Measurements from ENCODE around the gene CXCL12.
A peak's percentile ranks its signal among the peaks of the same experiment; 100 is the strongest.

The CXCL12 gene

DNA sequence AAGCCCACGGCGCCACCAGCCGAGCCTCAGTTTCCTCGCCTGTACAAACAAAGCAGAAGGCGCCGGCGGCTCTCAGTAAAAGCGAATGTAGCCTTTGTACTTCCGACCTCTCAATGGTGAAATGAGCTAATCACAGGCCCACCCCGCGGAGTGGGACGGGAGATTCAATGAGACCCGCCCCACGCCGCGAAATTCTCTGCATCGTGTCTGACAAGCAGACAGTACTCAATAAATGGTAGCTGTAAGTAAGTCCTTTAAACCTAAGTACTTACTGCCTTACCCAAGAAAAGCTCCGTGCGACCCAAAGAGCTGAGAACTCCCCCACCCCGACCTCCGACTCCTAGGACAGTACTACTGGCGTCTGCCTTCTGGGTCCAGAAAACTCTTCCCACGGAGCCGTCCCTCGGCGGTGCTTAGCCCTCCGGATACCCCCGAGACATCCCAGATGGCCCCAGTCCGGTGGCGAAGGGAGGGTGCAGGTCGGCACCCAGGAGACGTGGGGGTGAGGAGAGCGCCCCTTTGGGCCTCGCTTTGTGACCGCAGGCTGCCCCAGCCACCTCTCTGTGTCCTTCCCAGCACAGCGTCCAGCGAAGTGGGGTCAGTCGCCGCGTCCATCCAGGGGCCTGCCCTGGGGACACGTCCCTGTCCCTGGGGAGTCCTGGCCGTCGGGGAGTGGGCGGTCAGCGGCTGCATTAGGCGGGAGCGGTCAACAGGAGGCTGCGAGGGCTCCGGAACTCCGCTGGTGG is 972 bp upstream of the CXCL12 start:
- TF ChIP-seq, protein P1, sequence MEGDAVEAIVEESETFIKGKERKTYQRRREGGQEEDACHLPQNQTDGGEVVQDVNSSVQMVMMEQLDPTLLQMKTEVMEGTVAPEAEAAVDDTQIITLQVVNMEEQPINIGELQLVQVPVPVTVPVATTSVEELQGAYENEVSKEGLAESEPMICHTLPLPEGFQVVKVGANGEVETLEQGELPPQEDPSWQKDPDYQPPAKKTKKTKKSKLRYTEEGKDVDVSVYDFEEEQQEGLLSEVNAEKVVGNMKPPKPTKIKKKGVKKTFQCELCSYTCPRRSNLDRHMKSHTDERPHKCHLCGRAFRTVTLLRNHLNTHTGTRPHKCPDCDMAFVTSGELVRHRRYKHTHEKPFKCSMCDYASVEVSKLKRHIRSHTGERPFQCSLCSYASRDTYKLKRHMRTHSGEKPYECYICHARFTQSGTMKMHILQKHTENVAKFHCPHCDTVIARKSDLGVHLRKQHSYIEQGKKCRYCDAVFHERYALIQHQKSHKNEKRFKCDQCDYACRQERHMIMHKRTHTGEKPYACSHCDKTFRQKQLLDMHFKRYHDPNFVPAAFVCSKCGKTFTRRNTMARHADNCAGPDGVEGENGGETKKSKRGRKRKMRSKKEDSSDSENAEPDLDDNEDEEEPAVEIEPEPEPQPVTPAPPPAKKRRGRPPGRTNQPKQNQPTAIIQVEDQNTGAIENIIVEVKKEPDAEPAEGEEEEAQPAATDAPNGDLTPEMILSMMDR (IDR thresholded peaks at IDR 0.05; ENCODE audit: insufficient read depth, low read depth, low read length, missing control alignments): no peak
- H3K4me3 ChIP-seq (ENCODE audit: low read depth, low read length): no peak overlapping the region
- DNase-seq (ENCODE audit: low read depth): no peak

DNA sequence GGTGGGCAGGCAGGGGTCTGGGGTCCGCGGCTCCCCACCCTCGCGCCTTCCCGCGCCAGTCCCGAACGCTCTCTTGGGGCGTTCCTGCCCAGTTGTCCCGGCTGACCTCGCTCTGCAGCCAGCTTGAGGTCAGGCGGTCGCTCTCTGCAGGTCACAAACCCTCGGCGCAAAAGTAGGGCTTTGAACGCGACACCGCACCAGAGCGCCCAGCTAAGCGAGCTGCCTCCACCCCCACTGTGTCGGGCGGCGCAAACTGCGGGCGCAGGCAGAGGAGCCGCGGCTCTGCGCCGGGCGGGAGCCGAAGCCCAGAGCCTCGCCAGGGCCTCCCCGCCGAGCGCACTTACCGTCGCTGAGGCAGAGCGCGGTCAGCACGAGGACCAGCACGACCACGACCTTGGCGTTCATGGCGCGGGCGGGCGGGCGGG is 284 bp downstream of the CXCL12 start:
- TF ChIP-seq, protein P1 (IDR thresholded peaks at IDR 0.05; ENCODE audit: insufficient read depth, low read depth, low read length, missing control alignments): no peak
- peak; percentile 11 for DNase-seq (ENCODE audit: low read depth)
- peak overlapping the region; percentile 5; the same call in 1 of the 2 replicates for H3K4me3 ChIP-seq (ENCODE audit: low read depth, low read length)

DNA sequence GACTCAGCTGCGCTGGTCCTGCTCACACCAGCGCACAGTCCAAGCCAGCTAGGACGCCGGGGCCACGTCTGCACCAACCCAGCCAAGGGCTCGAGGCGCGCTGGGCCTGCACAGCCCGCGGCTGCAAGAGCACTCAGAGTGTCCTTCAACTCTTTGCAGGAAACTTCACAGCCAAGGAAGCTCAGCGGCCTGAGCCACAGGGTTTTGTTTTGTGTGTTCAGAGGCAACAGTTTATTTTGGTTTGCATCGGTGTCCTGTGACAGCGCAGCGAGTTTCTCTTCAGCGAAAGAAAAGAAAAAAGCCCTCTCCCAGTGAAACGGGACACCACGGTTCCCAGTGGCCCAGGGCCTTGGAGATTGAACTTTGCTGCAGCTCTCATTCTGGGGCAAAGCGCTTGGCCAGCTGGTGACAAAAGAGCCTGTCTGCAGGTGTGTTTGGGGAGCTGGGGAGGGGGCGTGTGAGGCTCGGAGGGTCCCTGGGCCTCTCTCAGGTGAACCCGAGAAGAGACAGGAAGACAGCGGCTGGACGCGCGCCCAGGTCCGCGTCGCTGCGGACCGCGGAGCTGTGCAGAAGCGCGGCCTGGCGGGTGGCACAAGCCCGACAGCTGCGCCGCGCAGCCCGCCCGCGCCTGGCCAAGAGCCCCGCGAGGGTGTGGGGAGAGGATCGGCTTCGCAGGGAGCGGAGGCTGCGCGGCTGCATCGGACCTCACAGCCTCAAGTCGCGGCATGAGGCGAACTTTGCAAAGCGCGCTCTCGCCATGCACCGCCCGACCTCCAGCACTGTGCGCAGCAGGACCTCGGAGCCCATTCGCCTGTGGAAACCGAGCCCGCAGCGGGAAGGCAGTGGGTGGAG is 922 bp downstream of the CXCL12 start:
- peak; percentile 15 for DNase-seq (ENCODE audit: low read depth)
- peak overlapping the region; percentile 10; the same call in 1 of the 2 replicates for H3K4me3 ChIP-seq (ENCODE audit: low read depth, low read length)
- TF ChIP-seq, protein P1 (IDR thresholded peaks at IDR 0.05; ENCODE audit: insufficient read depth, low read depth, low read length, missing control alignments): no peak

DNA sequence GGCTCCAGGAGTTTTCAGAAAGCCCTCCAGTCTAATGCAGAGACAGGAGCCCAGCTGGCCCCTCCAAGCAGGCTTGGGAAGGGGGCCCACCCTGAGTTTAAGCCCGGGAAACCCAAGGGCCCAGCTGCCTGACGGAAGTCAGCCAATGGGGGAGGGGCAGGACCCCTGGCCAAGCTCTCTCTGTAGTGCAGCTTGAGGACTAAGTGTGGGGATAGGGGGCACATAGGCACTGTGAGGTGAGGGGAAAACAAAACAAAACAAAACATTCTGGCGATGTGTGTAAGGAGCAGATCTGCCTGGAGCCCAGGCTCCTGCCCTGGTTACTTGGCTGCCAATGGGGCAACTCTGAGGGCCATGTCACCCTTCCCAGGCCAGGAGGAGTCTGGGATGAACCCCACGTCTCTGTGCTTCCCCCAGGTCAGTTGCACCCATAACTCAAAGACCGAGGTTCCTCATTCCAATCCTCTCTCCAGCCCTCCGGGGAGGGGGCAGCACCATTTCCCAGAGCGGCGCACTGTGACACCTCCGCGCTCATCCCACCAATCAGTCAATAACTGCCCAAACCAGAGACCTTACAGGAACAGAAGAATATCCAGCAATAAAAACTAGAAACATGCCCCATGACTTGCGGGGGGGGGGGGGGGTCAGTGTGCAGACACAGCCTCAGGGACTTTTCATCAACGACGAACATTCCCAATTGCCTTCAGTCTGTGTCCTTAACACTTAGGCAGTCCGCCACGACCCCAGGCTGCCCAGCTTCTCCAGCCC is 1.7 kb downstream of the CXCL12 start:
- no peak overlapping the region for H3K4me3 ChIP-seq (ENCODE audit: low read depth, low read length)
- DNase-seq (ENCODE audit: low read depth): no peak
- TF ChIP-seq, protein P1 (IDR thresholded peaks at IDR 0.05; ENCODE audit: insufficient read depth, low read depth, low read length, missing control alignments): no peak

DNA sequence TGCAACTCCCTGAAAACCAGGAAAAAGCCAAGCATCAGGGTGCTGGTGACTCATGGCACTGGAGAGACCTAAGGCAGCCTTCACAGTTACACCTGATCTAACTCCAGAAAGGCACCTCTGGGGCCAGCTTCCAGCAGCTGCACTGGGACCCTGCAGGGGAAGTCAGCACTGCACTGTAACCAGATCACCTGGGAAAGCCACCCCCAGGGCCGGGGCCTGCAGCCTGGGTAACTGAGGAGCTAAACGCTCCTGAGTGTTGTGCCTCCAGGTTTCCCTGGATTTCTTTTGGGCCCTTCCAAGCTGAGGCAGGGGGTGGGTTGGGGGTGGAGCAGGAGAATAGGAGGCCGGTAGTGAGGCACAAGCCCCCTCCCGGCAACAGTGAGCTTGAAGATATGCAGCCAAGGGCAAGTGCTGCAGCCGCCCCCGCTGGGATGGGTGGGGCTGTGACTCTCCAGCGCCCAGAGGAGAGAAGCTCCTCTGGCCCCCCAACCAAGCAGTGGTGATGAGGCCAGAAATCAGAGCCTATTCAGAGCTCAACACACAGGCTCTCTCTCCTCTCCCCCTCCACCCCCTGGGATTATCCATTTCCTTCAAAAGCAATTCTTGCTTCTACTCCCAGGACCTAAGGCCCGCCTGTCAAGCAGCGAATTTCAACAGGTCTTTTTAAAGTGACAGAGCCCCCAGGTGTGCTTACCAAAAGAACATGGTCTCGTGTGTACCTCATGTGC is 2.6 kb downstream of the CXCL12 start:
- no peak overlapping the region for H3K4me3 ChIP-seq (ENCODE audit: low read depth, low read length)

More for the DNA sequence above, 2.6 kb downstream of the CXCL12 start:
- DNase-seq (ENCODE audit: low read depth): no peak
- TF ChIP-seq, protein P1 (IDR thresholded peaks at IDR 0.05; ENCODE audit: insufficient read depth, low read depth, low read length, missing control alignments): no peak
